ENCODE results near the gene FADS2.

FADS2 gene

DNA sequence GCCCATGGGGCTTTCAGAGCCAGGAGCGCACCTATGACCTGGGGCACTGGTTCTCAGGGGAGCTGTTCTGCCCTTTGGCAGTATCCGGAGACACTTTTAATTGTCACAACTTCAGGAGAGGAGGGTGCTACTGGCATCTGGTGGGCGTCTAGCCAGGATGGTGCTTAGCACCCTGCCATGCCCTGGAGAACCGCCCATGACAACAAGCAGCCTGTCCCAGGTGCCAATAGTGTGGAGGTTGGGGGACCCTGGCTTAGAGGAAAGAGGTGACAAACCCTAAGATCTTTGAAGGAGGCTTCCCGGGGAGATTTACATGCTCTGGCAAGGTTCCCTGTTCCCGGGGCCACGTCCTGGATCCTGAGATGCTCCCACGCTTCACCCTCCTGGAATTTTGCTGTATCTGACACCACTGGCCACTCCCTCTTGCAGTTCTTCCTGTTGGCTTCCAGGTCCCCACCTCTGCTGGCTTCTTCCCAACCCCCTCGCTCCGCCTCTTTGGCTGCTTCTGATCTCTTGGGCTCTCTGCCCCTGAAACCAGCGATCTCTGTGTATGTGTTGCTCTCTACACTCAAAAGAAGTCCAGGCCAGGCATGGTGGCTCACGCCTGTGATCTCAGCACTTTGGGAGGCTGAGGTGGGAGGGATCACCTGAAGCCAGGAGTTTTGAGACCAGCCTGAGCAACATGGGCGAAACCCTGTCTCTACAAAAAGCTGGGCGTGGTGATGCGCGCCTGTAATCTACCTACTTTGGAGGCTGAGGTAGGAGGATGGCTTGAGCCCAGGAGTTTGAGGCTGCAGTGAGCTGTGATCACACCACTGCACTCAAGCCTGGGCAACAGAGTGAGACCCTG lies 32.2 kb downstream of the FADS2 start:
- TF ChIP-seq, protein P1, sequence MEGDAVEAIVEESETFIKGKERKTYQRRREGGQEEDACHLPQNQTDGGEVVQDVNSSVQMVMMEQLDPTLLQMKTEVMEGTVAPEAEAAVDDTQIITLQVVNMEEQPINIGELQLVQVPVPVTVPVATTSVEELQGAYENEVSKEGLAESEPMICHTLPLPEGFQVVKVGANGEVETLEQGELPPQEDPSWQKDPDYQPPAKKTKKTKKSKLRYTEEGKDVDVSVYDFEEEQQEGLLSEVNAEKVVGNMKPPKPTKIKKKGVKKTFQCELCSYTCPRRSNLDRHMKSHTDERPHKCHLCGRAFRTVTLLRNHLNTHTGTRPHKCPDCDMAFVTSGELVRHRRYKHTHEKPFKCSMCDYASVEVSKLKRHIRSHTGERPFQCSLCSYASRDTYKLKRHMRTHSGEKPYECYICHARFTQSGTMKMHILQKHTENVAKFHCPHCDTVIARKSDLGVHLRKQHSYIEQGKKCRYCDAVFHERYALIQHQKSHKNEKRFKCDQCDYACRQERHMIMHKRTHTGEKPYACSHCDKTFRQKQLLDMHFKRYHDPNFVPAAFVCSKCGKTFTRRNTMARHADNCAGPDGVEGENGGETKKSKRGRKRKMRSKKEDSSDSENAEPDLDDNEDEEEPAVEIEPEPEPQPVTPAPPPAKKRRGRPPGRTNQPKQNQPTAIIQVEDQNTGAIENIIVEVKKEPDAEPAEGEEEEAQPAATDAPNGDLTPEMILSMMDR (conservative IDR thresholded peaks at IDR 0.05) = no peak
- peak overlapping the region; percentile 40 for H3K27ac ChIP-seq

DNA sequence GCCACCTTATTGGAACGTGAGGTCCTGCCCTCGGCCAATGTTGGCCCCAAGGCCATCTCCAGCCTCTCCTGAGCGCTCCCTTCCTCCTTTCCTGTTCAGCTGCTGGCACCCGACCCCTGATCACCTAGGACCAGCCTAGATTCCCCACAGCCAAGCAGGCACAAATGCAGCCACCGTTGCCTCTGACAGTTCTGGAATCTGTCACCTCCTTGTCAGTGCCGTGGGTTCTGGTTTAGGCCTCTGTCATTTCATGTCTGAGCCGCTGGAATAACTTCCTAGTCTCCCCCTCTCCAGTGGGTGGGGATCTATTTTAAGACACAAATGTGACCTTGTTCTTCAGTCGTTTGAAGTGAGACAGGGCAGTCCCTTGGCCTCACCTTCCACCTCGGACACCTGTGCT lies 33.5 kb downstream of the FADS2 start:
- no peak overlapping the region for H3K27ac ChIP-seq
- TF ChIP-seq, protein P1 (conservative IDR thresholded peaks at IDR 0.05) = no peak

DNA sequence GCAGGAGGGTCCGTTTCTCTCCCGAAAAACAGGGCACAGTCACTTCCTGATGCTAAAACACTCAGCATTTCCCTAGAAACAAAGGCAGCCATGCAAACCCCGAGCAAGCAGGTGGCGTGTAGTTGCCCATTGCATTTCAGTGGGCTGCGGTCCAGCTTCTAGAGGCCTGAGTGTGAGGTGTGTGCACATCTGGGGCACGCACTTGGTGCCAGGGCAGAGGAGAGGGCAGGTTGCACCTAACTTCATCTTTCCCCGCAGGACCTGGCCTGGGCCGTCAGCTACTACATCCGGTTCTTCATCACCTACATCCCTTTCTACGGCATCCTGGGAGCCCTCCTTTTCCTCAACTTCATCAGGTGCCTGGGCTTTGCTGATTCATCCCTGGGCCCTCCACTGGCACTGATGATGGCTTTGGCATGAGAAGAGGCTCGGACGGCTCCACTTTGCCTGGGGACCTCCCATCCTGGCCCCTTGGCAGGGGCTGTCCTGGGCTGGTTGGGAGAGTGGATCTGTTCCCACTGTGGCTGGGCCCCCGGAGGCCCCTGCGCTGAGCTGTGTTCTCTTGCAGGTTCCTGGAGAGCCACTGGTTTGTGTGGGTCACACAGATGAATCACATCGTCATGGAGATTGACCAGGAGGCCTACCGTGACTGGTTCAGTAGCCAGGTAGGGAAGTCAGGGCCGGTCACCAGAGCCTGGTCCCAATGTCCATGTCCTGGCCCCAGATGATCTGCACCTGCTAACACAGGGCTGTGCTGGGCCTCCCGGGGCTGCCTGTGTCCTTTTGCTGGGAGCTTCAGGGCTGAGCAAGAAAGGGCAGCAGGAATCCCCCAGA lies 34.8 kb downstream of the FADS2 start:
- H3K27ac ChIP-seq = no peak overlapping the region
- TF ChIP-seq, protein P1 (conservative IDR thresholded peaks at IDR 0.05) = no peak

DNA sequence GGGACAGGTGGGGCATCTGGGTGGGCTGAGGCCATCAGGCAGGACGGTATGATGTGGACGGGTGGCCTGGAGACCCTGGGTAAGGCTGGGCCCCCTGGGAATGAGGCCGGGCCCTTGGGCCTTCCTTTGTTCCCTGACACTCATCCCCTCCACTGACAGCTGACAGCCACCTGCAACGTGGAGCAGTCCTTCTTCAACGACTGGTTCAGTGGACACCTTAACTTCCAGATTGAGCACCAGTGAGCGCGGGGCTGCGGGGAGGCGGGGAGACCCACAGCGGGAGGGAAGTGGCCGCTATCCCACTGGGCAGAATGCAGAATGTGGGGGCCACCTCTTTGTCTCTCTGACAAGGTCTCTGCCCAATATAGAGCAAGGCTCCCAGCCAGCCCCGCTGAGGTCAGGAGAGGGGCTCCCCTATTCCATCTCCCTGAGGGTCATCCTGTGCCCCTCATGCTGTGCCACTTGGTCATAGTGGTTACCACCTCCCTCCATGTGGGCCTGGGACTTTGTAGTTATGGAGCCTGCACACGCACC lies 35.5 kb downstream of the FADS2 start:
- H3K27ac ChIP-seq = no peak overlapping the region
- TF ChIP-seq, protein P1 (conservative IDR thresholded peaks at IDR 0.05) = no peak

DNA sequence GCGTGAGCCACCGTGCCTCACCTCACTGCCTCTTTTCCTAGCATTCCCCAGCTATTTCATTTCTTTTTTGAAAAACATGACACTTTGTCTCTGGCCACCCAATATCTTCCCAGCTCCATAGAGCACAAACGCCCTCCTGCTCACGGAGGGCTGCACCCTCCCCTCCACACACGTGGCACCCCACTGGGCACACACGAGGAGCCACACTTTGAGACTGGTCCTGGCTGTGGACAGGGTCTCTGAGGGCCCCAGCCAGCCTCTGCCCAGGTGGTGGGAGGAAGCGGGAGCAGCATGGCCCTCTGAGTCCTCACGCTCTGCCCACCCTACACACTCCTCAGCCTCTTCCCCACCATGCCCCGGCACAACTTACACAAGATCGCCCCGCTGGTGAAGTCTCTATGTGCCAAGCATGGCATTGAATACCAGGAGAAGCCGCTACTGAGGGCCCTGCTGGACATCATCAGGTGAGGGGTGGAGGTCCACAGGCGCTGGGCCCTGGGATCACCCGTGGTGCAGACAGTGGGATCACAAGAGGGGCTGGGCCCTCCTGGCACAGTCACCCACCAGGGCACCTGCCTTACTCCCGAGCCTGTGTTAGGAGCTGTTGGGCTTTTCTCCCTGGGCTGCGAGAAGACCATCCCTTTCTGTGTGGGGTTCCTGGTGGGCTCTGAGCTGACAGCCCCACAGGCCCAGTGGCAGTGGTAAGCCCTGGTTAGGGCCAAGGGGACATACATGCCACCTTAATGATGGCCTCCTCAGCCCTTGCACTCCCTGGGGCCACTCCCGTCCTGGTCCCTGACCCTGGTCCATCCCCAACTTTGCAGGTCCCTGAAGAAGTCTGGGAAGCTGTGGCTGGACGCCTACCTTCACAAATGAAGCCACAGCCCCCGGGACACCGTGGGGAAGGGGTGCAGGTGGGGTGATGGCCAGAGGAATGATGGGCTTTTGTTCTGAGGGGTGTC lies 37.0 kb downstream of the FADS2 start:
- TF ChIP-seq, protein P1 (conservative IDR thresholded peaks at IDR 0.05) = no peak

DNA sequence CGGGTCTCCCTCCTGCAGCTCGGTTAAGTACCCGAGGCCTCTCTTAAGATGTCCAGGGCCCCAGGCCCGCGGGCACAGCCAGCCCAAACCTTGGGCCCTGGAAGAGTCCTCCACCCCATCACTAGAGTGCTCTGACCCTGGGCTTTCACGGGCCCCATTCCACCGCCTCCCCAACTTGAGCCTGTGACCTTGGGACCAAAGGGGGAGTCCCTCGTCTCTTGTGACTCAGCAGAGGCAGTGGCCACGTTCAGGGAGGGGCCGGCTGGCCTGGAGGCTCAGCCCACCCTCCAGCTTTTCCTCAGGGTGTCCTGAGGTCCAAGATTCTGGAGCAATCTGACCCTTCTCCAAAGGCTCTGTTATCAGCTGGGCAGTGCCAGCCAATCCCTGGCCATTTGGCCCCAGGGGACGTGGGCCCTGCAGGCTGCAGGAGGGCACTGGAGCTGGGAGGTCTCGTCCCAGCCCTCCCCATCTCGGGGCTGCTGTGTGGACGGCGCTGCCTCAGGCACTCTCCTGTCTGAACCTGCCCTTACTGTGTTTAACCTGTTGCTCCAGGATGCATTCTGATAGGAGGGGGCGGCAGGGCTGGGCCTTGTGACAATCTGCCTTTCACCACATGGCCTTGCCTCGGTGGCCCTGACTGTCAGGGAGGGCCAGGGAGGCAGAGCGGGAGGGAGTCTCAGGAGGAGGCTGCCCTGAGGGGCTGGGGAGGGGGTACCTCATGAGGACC lies 38.3 kb downstream of the FADS2 start:
- TF ChIP-seq, protein P1 (conservative IDR thresholded peaks at IDR 0.05) = no peak
- H3K27ac ChIP-seq = no peak overlapping the region

More for the DNA sequence above, 37.0 kb downstream of the FADS2 start:
- no peak overlapping the region for H3K27ac ChIP-seq
